ENCODE data around the gene FAM240A. TPM values are rescaled to one million over a fixed set of nuclear protein-coding genes. Genes with fewer than 3 reads are reported as not detected.

Gene FAM240A
- total RNA-seq, 1 donor = 0.36 TPM

GRCh38 chr3:46646700-46647099, 34.4 kb downstream of the FAM240A start:
- Histone ChIP-seq H2AFZ (ENCODE audit: low read length) (no peak overlapping the region), H4K20me1 (ENCODE audit: insufficient read depth, low read length) (no peaks in the 10 kb centered on the region), H3K4me1 (ENCODE audit: insufficient read depth, low read length) (no peaks in the 10 kb centered on the region), H3K27me3 (ENCODE audit: insufficient read depth, low read length) (peaks cover 15% of the 10 kb centered on the region), H3K9me3 (ENCODE audit: low read depth, low read length) (no peaks in the 10 kb centered on the region), H3K4me3 (ENCODE audit: insufficient read depth, low read length) (no peak overlapping the region), H3K79me2 (ENCODE audit: insufficient read depth, low read length) (no peaks in the 10 kb centered on the region), H3K27ac (ENCODE audit: low read depth, low read length) (no peak overlapping the region), H3K4me2 (ENCODE audit: insufficient read depth, low read length) (no peak overlapping the region), H3K36me3 (ENCODE audit: insufficient read depth, low read length) (no peaks in the 10 kb centered on the region)
- no peak for DNase-seq (ENCODE audit: insufficient read length, low spot score, missing footprints)
- TF ChIP-seq, protein P1, sequence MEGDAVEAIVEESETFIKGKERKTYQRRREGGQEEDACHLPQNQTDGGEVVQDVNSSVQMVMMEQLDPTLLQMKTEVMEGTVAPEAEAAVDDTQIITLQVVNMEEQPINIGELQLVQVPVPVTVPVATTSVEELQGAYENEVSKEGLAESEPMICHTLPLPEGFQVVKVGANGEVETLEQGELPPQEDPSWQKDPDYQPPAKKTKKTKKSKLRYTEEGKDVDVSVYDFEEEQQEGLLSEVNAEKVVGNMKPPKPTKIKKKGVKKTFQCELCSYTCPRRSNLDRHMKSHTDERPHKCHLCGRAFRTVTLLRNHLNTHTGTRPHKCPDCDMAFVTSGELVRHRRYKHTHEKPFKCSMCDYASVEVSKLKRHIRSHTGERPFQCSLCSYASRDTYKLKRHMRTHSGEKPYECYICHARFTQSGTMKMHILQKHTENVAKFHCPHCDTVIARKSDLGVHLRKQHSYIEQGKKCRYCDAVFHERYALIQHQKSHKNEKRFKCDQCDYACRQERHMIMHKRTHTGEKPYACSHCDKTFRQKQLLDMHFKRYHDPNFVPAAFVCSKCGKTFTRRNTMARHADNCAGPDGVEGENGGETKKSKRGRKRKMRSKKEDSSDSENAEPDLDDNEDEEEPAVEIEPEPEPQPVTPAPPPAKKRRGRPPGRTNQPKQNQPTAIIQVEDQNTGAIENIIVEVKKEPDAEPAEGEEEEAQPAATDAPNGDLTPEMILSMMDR (IDR thresholded peaks at IDR 0.05; ENCODE audit: extremely low read depth, low read depth, low read length) = no peak

DNA sequence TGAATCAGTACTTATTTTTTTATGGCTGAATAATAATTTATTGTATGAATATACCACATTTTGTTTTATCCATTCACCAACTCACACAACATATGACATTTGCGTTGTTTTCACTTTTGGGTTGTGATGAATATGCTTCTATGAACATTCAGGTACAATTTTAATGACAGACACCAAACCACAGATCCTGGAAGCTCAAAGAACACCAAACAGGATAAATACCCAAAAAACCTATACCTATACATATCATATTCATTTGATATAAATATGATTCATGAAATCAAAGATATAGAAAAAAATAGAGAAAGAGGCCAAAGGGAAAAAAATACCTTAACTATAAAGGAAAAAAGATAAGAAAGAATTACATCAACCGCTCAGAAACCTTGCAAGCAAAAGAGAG, 35.8 kb downstream of the FAM240A start:
- H3K27me3 ChIP-seq (ENCODE audit: insufficient read depth, low read length) = peaks cover 5% of the 10 kb centered on the region
- H2AFZ ChIP-seq (ENCODE audit: low read length) = no peak overlapping the region
- H4K20me1 ChIP-seq (ENCODE audit: insufficient read depth, low read length) = no peaks in the 10 kb centered on the region
- no peak overlapping the region for H3K4me2 ChIP-seq (ENCODE audit: insufficient read depth, low read length)
- H3K27ac ChIP-seq (ENCODE audit: low read depth, low read length) = no peak overlapping the region
- DNase-seq (ENCODE audit: insufficient read length, low spot score, missing footprints) = no peak
- no peaks in the 10 kb centered on the region for H3K36me3 ChIP-seq (ENCODE audit: insufficient read depth, low read length)
- no peaks in the 10 kb centered on the region for H3K9me3 ChIP-seq (ENCODE audit: low read depth, low read length)
- no peaks in the 10 kb centered on the region for H3K79me2 ChIP-seq (ENCODE audit: insufficient read depth, low read length)
- TF ChIP-seq, protein P1 (IDR thresholded peaks at IDR 0.05; ENCODE audit: extremely low read depth, low read depth, low read length) = no peak
- H3K4me1 ChIP-seq (ENCODE audit: insufficient read depth, low read length) = no peaks in the 10 kb centered on the region
- H3K4me3 ChIP-seq (ENCODE audit: insufficient read depth, low read length) = no peak overlapping the region

DNA sequence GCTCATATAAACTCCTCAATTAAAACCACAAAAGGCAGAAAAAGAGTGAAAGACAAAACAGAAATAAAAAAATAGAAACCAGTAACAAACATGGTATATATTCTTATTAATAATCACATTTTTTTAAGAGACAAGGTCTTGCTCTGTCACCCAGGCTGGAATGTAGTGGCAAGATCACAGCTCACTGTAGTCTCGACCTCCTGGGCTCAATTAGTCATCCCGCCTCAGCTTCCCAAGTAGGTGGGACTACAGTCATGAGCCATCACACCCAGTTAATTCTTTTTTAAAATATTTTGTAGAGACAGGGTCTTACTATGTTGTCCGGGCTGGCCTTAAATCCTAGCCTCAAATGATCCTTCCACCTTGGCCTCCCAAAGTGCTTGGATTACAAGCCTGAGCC, 37.1 kb downstream of the FAM240A start:
- no peak overlapping the region for H3K4me3 ChIP-seq (ENCODE audit: insufficient read depth, low read length)
- no peaks in the 10 kb centered on the region for H3K4me1 ChIP-seq (ENCODE audit: insufficient read depth, low read length)
- TF ChIP-seq, protein P1 (IDR thresholded peaks at IDR 0.05; ENCODE audit: extremely low read depth, low read depth, low read length) = no peak
- no peak overlapping the region for H3K27ac ChIP-seq (ENCODE audit: low read depth, low read length)
- H4K20me1 ChIP-seq (ENCODE audit: insufficient read depth, low read length) = no peaks in the 10 kb centered on the region
- no peak overlapping the region for H3K4me2 ChIP-seq (ENCODE audit: insufficient read depth, low read length)
- no peak for DNase-seq (ENCODE audit: insufficient read length, low spot score, missing footprints)
- H3K9me3 ChIP-seq (ENCODE audit: low read depth, low read length) = no peaks in the 10 kb centered on the region
- no peaks in the 10 kb centered on the region for H3K79me2 ChIP-seq (ENCODE audit: insufficient read depth, low read length)
- H3K36me3 ChIP-seq (ENCODE audit: insufficient read depth, low read length) = no peaks in the 10 kb centered on the region
- no peaks in the 10 kb centered on the region for H3K27me3 ChIP-seq (ENCODE audit: insufficient read depth, low read length)
- no peak overlapping the region for H2AFZ ChIP-seq (ENCODE audit: low read length)

GRCh38 chr3:46651084-46651483, 38.8 kb downstream of the FAM240A start:
- H3K9me3 ChIP-seq (ENCODE audit: low read depth, low read length) = no peaks in the 10 kb centered on the region
- H3K27ac ChIP-seq (ENCODE audit: low read depth, low read length) = no peak overlapping the region
- no peaks in the 10 kb centered on the region for H4K20me1 ChIP-seq (ENCODE audit: insufficient read depth, low read length)
- TF ChIP-seq, protein P1 (IDR thresholded peaks at IDR 0.05; ENCODE audit: extremely low read depth, low read depth, low read length) = no peak
- H3K79me2 ChIP-seq (ENCODE audit: insufficient read depth, low read length) = no peaks in the 10 kb centered on the region
- no peak overlapping the region for H3K4me2 ChIP-seq (ENCODE audit: insufficient read depth, low read length)
- H3K4me1 ChIP-seq (ENCODE audit: insufficient read depth, low read length) = no peaks in the 10 kb centered on the region
- H3K36me3 ChIP-seq (ENCODE audit: insufficient read depth, low read length) = no peaks in the 10 kb centered on the region
- no peak overlapping the region for H3K4me3 ChIP-seq (ENCODE audit: insufficient read depth, low read length)
- no peaks in the 10 kb centered on the region for H3K27me3 ChIP-seq (ENCODE audit: insufficient read depth, low read length)
- no peak for DNase-seq (ENCODE audit: insufficient read length, low spot score, missing footprints)
- H2AFZ ChIP-seq (ENCODE audit: low read length) = no peak overlapping the region
